Thyroid gland (tissue), 4 donors: ENCODE data around the gene CYP4F2. TPM values are rescaled to one million over a fixed set of nuclear protein-coding genes. Genes with fewer than 3 reads are reported as not detected.
"Not testable (repeated sequence)": the region's sequence is repeated elsewhere in the genome, so short reads cannot be mapped to it uniquely, and the experiment has no call there.

Source experiments
- DNase-seq, 2 donors: peaks; one replicate each; pipeline ENCODE4 v3.0.0-alpha.2; 2019
- H3K27ac ChIP-seq, 3 donors: fragments of 200-600 bp; sonication (generic); 1 replicate in 2 of 3; 2 replicates in 1 of 3; pipeline ENCODE4 v1.5.1; 2016 to 2019; ENCODE audit warnings: mild to moderate bottlenecking in 1 of 3, moderate library complexity in 1 of 3
- H3K27me3 ChIP-seq: fragments of 200-600 bp; sonication (generic); one replicate; pipeline ENCODE4 v1.5.1; 2019
- H3K36me3 ChIP-seq, 2 donors: fragments of 200-600 bp; sonication (generic); one replicate each; pipeline ENCODE4 v1.5.1; 2016 to 2019
- H3K4me1 ChIP-seq, 2 donors: fragments of 200-600 bp; sonication (generic); one replicate each; pipeline ENCODE4 v1.5.1; 2017 to 2019
- H3K4me3 ChIP-seq, 3 donors: fragments of 200-600 bp; sonication (generic); replicated peaks in 1 of 3; 1 replicate in 2 of 3; 2 replicates in 1 of 3; pipeline ENCODE4 v1.5.1; 2016; ENCODE audit warnings: mild to moderate bottlenecking in 1 of 3
- H3K9me3 ChIP-seq: fragments of 200-600 bp; sonication (generic); one replicate; pipeline ENCODE4 v1.5.1; 2017
- CTCF ChIP-seq, 6 experiments: fragments of 200-600 bp in 3 of 6; fragments of 450-650 bp in 3 of 6; sonication (generic) in 3 of 6; IDR thresholded peaks; one replicate each; pipeline ENCODE4 v1.5.1; 2016 to 2019; ENCODE audit warnings: antibody characterized with exemption in 6 of 6, mild to moderate bottlenecking in 2 of 6, inconsistent platforms in 1 of 6, moderate library complexity in 1 of 6
- POLR2A ChIP-seq, 2 donors: fragments of 450-650 bp; IDR thresholded peaks; one replicate each; pipeline ENCODE4 v1.6.1; 2017; ENCODE audit warnings: antibody characterized with exemption in 2 of 2, mild to moderate bottlenecking in 2 of 2, moderate library complexity in 1 of 2
- WGBS, 2 donors: methylation state at CpG; one replicate each; pipeline ENCODE4 v1.1.5; 2017; 5-methylcytosine and 5-hydroxymethylcytosine counted together
- intact Hi-C: fragments of 100-400 bp; cut with DNase I; formaldehyde crosslinking; loops from one replicate; pipeline ENCODE4 v1.15.1; 2023
- total RNA-seq, 4 donors: library from RNA; depleted of rRNA; stranded (reverse); fragments of >200 nt; gene quantifications; one replicate each; pipeline ENCODE4 v1.2.3, GENCODE V29; 2016

CYP4F2 gene
- total RNA-seq, 4 donors from 2014 or later: not detected

DNA sequence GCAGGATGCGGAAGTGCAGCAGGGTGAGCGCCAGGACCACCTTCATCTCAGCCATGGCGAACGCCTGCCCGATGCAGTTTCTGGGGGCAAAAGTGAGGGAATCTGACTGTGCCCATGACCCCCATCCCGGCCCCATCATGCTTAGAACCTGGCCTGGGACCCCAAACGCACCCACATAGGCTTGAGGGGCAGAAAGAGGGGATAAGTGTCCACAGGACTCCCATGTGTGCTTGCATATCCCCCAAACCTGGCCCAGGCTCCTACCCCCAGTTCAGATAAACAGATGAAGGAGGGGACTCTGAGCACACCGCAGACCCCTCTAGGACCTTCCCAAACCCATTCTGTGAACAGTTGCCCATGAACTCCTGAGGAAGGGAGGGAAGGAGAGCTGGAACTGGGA lies 16.0 kb upstream of the CYP4F2 start:
- Histone ChIP-seq H3K27ac (no peak overlapping the region), H3K4me1 (no peaks in the 10 kb centered on the region), H3K9me3 (no peaks in the 10 kb centered on the region), H3K27me3 (peaks cover 8% of the 10 kb centered on the region), H3K4me3 (no peak overlapping the region), H3K36me3 (no peaks in the 10 kb centered on the region)
- intact Hi-C loops: no loop called here
- TF ChIP-seq CTCF (IDR thresholded peaks at IDR 0.05) (no peak), POLR2A (IDR thresholded peaks at IDR 0.05) (no peak)
- WGBS, 2 donors: 100% methylated on average over 1 of the region's 8 CpGs
- DNase-seq: no peak

- no peak overlapping the region for H3K27ac ChIP-seq
- 74 to 76% methylated on average over 5 to 6 of the region's 6 CpGs for WGBS, 2 donors
- no peak for DNase-seq
- intact Hi-C loops: no loop called here
- no peaks in the 10 kb centered on the region for H3K4me1 ChIP-seq
- no peak overlapping the region for H3K4me3 ChIP-seq
- H3K36me3 ChIP-seq: no peaks in the 10 kb centered on the region
- H3K27me3 ChIP-seq: peaks cover 8% of the 10 kb centered on the region
- no peak for TF ChIP-seq POLR2A (IDR thresholded peaks at IDR 0.05)
- no peak for TF ChIP-seq CTCF (IDR thresholded peaks at IDR 0.05)
- H3K9me3 ChIP-seq: no peaks in the 10 kb centered on the region
Measured at GRCh38 chr19:15913384-15913783, 15.5 kb upstream of the CYP4F2 start.

- intact Hi-C loops: no loop called here
Measured at GRCh38 chr19:15911599-15912235, 13.8 kb upstream of the CYP4F2 start.

DNA sequence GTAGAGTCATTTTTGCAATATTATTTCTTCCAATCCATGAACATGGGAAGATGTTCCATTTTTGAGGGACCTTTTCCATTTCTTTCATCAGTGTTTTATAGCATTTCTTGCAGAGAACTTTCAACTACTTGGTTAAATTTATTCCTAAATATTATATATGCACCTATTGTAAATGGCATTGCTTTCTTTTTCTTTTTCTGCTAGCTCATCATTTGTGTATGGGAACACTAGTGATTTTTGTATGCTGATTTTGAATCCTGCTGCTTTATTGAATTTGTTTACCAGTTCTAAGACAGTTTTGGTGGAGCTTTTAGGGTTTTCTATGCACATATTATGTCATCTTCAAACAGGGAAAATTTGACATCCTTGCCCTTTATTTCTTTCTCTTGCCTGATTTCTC lies 7.2 kb upstream of the CYP4F2 start:
- Histone ChIP-seq H3K4me1 (no peaks in the 10 kb centered on the region), H3K27ac (no peak overlapping the region), H3K36me3 (no peaks in the 10 kb centered on the region), H3K9me3 (no peaks in the 10 kb centered on the region), H3K27me3 (no peaks in the 10 kb centered on the region), H3K4me3 (no peak overlapping the region)
- intact Hi-C loops: no loop called here
- no peak for DNase-seq
- TF ChIP-seq POLR2A (IDR thresholded peaks at IDR 0.05) (no peak), CTCF (IDR thresholded peaks at IDR 0.05) (no peak)

More at GRCh38 chr19:15911599-15912235, 13.8 kb upstream of the CYP4F2 start:
- Histone ChIP-seq H3K27ac (no peak overlapping the region), H3K4me3 (no peak overlapping the region), H3K36me3 (no peaks in the 10 kb centered on the region), H3K27me3 (peaks cover 8% of the 10 kb centered on the region), H3K9me3 (no peaks in the 10 kb centered on the region), H3K4me1 (no peaks in the 10 kb centered on the region)
- no peak for DNase-seq
- WGBS, 2 donors: 2 to 10% methylated on average over 34 to 37 of the region's 44 CpGs
- TF ChIP-seq POLR2A (IDR thresholded peaks at IDR 0.05) (no peak), CTCF (IDR thresholded peaks at IDR 0.05) (no peak)

DNA sequence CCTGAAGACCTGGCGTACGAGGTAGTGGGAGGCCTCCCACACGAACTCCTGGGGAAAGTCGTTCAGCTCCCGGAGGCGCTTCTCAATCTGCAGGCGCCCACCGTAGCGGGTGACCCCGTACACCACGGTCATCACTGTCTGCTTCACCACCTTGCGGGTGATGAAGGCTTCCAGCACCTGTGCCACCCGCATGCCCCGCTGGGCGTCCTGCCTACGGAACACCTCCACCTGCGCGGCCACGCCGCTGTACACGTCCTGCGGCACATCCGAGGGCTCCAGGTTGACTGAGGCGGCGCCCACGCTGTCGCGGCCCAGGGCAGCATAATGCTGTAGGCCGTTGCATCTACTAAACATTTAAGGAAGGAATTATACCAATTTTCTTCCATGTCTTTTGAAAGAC lies 5.0 kb upstream of the CYP4F2 start:
- H3K9me3 ChIP-seq, DNase-seq, intact Hi-C loops, H3K27ac ChIP-seq, H3K36me3 ChIP-seq, H3K4me3 ChIP-seq, H3K27me3 ChIP-seq, H3K4me1 ChIP-seq: not testable (repeated sequence)
- WGBS, 2 donors: 92 to 93% methylated on average over 12 to 25 of the region's 29 CpGs

DNA sequence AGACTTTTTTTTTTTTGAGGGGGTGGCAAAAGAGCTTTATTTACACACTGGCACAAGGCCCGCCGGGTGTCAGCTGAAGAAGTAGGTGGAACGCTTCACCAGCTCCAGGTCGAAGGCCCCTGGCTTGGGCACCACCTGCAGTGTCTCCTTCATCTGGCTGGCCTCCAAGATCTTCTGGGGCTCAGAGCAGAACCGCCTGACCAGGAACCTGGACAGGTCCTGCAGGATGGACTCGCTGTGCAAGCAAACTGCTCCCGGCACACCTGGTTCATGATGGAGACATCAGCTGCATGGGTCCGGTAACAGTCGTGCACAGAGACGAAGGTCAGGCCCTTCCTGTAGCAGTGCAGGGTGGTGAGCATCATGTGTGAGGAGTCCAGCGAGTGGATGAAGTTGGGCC lies 4.4 kb upstream of the CYP4F2 start:
- H3K9me3 ChIP-seq: no peaks in the 10 kb centered on the region
- H3K4me1 ChIP-seq: no peaks in the 10 kb centered on the region
- no peak overlapping the region for H3K4me3 ChIP-seq
- H3K36me3 ChIP-seq: no peaks in the 10 kb centered on the region
- H3K27ac ChIP-seq: no peak overlapping the region
- TF ChIP-seq CTCF (IDR thresholded peaks at IDR 0.05) (no peak), POLR2A (IDR thresholded peaks at IDR 0.05) (no peak)
- intact Hi-C loops: no loop called here
- no peak for DNase-seq
- H3K27me3 ChIP-seq: no peaks in the 10 kb centered on the region
- 73 to 89% methylated on average over 5 to 11 of the region's 11 CpGs for whole genome bisulfite sequencing, 2 donors
